Tibial nerve (tissue), 4 donors: ENCODE measurements around the gene B9D1. TPM values are rescaled to one million over a fixed set of nuclear protein-coding genes. Genes with fewer than 3 reads are reported as not detected.

Source experiments
- DNase-seq, 2 donors: peaks; one replicate each; pipeline ENCODE4 v3.0.0-alpha.2; 2019; ENCODE audit warnings: low spot score in 2 of 2
- H3K27ac ChIP-seq, 4 donors: fragments of 200-600 bp; sonication (generic) in 3 of 4; one replicate each; pipeline ENCODE4 v1.5.1; 2017 to 2019; ENCODE audit warnings: mild to moderate bottlenecking in 1 of 4
- H3K27me3 ChIP-seq, 2 donors: fragments of 200-600 bp; sonication (generic) in 1 of 2; one replicate each; pipeline versions ENCODE4 v1.5.1 to v1.6.0; 2017 to 2019
- H3K36me3 ChIP-seq, 3 donors: fragments of 200-600 bp; sonication (generic); one replicate each; pipeline ENCODE4 v1.5.1; 2018 to 2019
- H3K4me1 ChIP-seq, 4 donors: fragments of 200-600 bp; sonication (generic) in 3 of 4; one replicate each; pipeline ENCODE4 v1.5.1; 2017 to 2019
- H3K4me3 ChIP-seq, 4 donors: fragments of 200-600 bp; sonication (generic) in 3 of 4; one replicate each; pipeline ENCODE4 v1.5.1; 2017 to 2019; ENCODE audit warnings: mild to moderate bottlenecking in 1 of 4, moderate library complexity in 1 of 4
- H3K9me3 ChIP-seq, 4 donors: fragments of 200-600 bp; sonication (generic) in 3 of 4; one replicate each; pipeline ENCODE4 v1.5.1; 2017 to 2019
- EP300 ChIP-seq, 2 donors: sonication (generic); formaldehyde crosslinking; IDR thresholded peaks; one replicate each; pipeline ENCODE4 v1.6.1; 2017; ENCODE audit warnings: antibody characterized with exemption in 2 of 2, mild to moderate bottlenecking in 1 of 2
- POLR2A ChIP-seq, 2 donors: fragments of 450-650 bp; IDR thresholded peaks; one replicate each; pipeline ENCODE4 v1.6.1; 2017; ENCODE audit warnings: antibody characterized with exemption in 2 of 2, mild to moderate bottlenecking in 2 of 2, moderate library complexity in 2 of 2
- WGBS, 2 donors: methylation state at CpG; one replicate each; pipeline ENCODE4 v1.1.5; 2018; 5-methylcytosine and 5-hydroxymethylcytosine counted together
- total RNA-seq, 4 donors: library from RNA; depleted of rRNA; stranded (reverse); fragments of >200 nt; gene quantifications; one replicate each; pipeline ENCODE4 v1.1.0, GENCODE V29; 2016
- TF ChIP-seq, protein P1 (sequence below), 5 experiments: fragments of 200-600 bp in 3 of 5; fragments of 450-650 bp in 2 of 5; sonication (generic) in 3 of 5; IDR thresholded peaks; one replicate each; pipeline ENCODE4 v1.5.1; 2016 to 2019; ENCODE audit warnings: antibody characterized with exemption in 5 of 5, mild to moderate bottlenecking in 3 of 5, moderate library complexity in 2 of 5

B9D1 gene
- total RNA-seq, 4 donors from 2014 or later = 21.6 to 65.4 (median 43.4) TPM

DNA sequence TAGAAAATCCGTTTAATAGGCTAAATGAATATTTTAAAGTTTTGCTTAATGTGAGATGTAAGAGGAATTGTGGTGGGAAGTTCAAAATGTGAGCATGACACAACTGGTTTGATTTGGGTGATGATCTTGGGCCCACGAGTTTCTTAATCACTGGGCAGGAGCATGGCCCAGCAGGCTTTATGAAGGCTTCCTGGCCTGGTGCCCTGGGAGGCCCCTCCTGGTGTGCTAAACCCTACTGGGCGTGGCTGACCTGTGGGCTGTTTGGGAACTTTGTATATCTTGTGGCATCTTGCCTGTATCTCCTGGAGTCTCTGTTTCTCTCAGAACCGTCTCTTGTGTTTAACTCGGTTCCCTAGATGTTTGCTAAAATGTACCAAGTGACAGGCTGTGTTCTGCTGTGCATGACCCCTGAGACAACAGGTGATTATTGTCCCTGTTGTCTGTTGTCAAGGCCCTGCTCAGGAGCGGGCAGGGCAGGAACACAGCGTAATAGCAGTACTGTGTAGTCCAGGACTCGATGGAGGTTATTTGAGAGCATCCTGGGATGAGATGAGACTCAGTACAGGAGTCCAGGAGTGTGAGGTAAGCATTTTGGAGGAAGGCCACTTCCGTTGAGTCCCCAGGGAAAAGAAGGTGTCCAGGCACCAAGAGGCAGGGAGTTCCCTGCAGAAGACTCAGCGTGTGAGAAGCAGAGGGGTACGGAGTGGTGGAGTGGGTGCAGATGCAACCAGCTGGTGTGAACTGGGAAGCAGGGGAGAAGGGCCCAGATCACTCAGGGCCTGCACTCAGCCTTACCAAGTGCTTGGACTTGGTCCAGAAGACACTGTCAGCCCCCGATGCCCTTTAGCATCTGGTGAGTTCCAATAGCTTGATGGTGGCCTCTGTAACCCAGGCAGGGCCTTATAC is 48.5 kb downstream of the B9D1 start:
- WGBS, 2 donors = 64 to 75% methylated on average over 12 of the region's 12 CpGs
- Histone ChIP-seq H3K36me3 (peaks cover 0 to 51% (median 0%) of the 10 kb centered on the region in 3 donors), H3K9me3 (no peaks in the 10 kb centered on the region), H3K4me3 (no peak overlapping the region), H3K27ac (peak overlapping the region; percentile 9 to 73 (median 46)), H3K4me1 (peaks cover 0 to 59% (median 4%) of the 10 kb centered on the region in 4 donors), H3K27me3 (no peaks in the 10 kb centered on the region)
- DNase-seq = no peak
- TF ChIP-seq POLR2A (IDR thresholded peaks at IDR 0.05) (no peak), EP300 (IDR thresholded peaks at IDR 0.05) (peak in 1 of 2 donors; percentile 10)
- TF ChIP-seq, protein P1, sequence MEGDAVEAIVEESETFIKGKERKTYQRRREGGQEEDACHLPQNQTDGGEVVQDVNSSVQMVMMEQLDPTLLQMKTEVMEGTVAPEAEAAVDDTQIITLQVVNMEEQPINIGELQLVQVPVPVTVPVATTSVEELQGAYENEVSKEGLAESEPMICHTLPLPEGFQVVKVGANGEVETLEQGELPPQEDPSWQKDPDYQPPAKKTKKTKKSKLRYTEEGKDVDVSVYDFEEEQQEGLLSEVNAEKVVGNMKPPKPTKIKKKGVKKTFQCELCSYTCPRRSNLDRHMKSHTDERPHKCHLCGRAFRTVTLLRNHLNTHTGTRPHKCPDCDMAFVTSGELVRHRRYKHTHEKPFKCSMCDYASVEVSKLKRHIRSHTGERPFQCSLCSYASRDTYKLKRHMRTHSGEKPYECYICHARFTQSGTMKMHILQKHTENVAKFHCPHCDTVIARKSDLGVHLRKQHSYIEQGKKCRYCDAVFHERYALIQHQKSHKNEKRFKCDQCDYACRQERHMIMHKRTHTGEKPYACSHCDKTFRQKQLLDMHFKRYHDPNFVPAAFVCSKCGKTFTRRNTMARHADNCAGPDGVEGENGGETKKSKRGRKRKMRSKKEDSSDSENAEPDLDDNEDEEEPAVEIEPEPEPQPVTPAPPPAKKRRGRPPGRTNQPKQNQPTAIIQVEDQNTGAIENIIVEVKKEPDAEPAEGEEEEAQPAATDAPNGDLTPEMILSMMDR (IDR thresholded peaks at IDR 0.05) = no peak

GRCh38 chr17:19313066-19313745 is 49.3 kb downstream of the B9D1 start:
- Histone ChIP-seq H3K27ac (peak overlapping the region; percentile 23 to 73 (median 46)), H3K27me3 (no peaks in the 10 kb centered on the region), H3K4me3 (no peak overlapping the region), H3K9me3 (no peaks in the 10 kb centered on the region), H3K36me3 (peaks cover 0 to 51% (median 0%) of the 10 kb centered on the region in 3 donors), H3K4me1 (peaks cover 0 to 64% (median 4%) of the 10 kb centered on the region in 4 donors)
- DNase-seq = no peak
- 89% methylated on average over 13 of the region's 13 CpGs for WGBS, 2 donors
- TF ChIP-seq POLR2A (IDR thresholded peaks at IDR 0.05) = no peak

- peaks cover 0 to 66% (median 4%) of the 10 kb centered on the region in 4 donors for H3K4me1 ChIP-seq
- H3K4me3 ChIP-seq = no peak overlapping the region
- H3K27me3 ChIP-seq = no peaks in the 10 kb centered on the region
- 94% methylated on average over 7 of the region's 7 CpGs for WGBS, 2 donors
- TF ChIP-seq EP300 (IDR thresholded peaks at IDR 0.05) (no peak), POLR2A (IDR thresholded peaks at IDR 0.05) (no peak)
- TF ChIP-seq, protein P1 (IDR thresholded peaks at IDR 0.05) = no peak
- H3K9me3 ChIP-seq = no peaks in the 10 kb centered on the region
- DNase-seq = no peak
- H3K36me3 ChIP-seq = peaks cover 0 to 51% (median 0%) of the 10 kb centered on the region in 3 donors
- peak overlapping the region in 3 of 4 donors; percentile 23 to 73 (median 33) for H3K27ac ChIP-seq
These were observed 50.1 kb downstream of the B9D1 start for GRCh38 chr17:19312406-19312805.

- H3K4me1 ChIP-seq = peaks cover 0 to 65% (median 4%) of the 10 kb centered on the region in 4 donors
- no peaks in the 10 kb centered on the region for H3K9me3 ChIP-seq
- no peak overlapping the region for H3K4me3 ChIP-seq
- peak overlapping the region in 2 of 4 donors; percentile 33 to 73 for H3K27ac ChIP-seq
- H3K36me3 ChIP-seq = peaks cover 0 to 51% (median 0%) of the 10 kb centered on the region in 3 donors
- no peak for TF ChIP-seq POLR2A (IDR thresholded peaks at IDR 0.05)
- TF ChIP-seq, protein P1 (IDR thresholded peaks at IDR 0.05) = no peak
- no peak for TF ChIP-seq EP300 (IDR thresholded peaks at IDR 0.05)
- 76% methylated on average over 6 of the region's 6 CpGs for WGBS, 2 donors
- H3K27me3 ChIP-seq = no peaks in the 10 kb centered on the region
- no peak for DNase-seq
These were observed 50.9 kb downstream of the B9D1 start for GRCh38 chr17:19311421-19312215.

DNA sequence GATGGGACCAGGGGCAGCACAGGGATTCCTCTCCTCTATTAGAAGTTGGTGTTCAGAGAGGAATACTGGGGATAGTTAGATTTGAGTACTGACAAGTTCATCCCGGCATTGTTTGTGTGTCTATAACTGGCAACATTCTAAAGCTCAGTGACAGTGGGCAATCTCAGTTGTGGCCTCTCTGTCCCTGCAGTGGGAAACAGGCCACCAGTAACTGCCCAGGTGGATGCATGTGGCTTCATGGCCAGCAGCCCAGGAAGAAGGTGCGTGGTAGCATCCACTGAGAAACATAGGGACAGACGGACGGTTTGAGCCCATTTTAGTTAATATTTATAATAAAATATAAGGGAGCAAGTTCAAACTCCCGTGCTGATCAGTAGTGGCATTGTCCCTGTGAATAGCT is 51.5 kb downstream of the B9D1 start:
- TF ChIP-seq, protein P1 (IDR thresholded peaks at IDR 0.05) = no peak
- TF ChIP-seq EP300 (IDR thresholded peaks at IDR 0.05) = no peak
- H3K36me3 ChIP-seq = peaks cover 0 to 51% (median 0%) of the 10 kb centered on the region in 3 donors
- H3K27ac ChIP-seq = peak overlapping the region in 1 of 4 donors; percentile 73
- no peak overlapping the region for H3K4me3 ChIP-seq
- DNase-seq = no peak
- H3K27me3 ChIP-seq = no peaks in the 10 kb centered on the region
- H3K4me1 ChIP-seq = peaks cover 0 to 67% (median 9%) of the 10 kb centered on the region in 4 donors
- WGBS, 2 donors = 77 to 78% methylated on average over 5 of the region's 5 CpGs
- no peaks in the 10 kb centered on the region for H3K9me3 ChIP-seq
